ENCODE measurements around the gene SLC25A52.
"Not testable (repeated sequence)": the region's sequence is repeated elsewhere in the genome, so short reads cannot be mapped to it uniquely, and the experiment has no call there.

The SLC25A52 gene

GRCh38 chr18:31739651-31740050 is 21.0 kb downstream of the SLC25A52 start:
- no peak for DNase-seq

GRCh38 chr18:31738460-31739407 is 21.9 kb downstream of the SLC25A52 start:
- DNase-seq = no peak

GRCh38 chr18:31736630-31737029 is 24.1 kb downstream of the SLC25A52 start:
- no peak for DNase-seq

GRCh38 chr18:31731628-31732027 is 29.1 kb downstream of the SLC25A52 start:
- DNase-seq = no peak

GRCh38 chr18:31729196-31729595 is 31.5 kb downstream of the SLC25A52 start:
- not testable (repeated sequence) for DNase-seq

GRCh38 chr18:31723990-31724711 is 36.5 kb downstream of the SLC25A52 start:
- DNase-seq = peak; percentile 24

- DNase-seq = no peak
These were observed 37.1 kb downstream of the SLC25A52 start for GRCh38 chr18:31723639-31723989.

- peak; percentile 89 for DNase-seq
These were observed 38.2 kb downstream of the SLC25A52 start for GRCh38 chr18:31722369-31722957.

GRCh38 chr18:31721601-31722000 is 39.1 kb downstream of the SLC25A52 start:
- DNase-seq = no peak

GRCh38 chr18:31720867-31721266 is 39.8 kb downstream of the SLC25A52 start:
- DNase-seq = no peak

GRCh38 chr18:31719363-31720006 is 41.2 kb downstream of the SLC25A52 start:
- peak; percentile 14 for DNase-seq

GRCh38 chr18:31718386-31718785 is 42.3 kb downstream of the SLC25A52 start:
- DNase-seq = no peak

- no peak for DNase-seq
These were observed 44.3 kb downstream of the SLC25A52 start for GRCh38 chr18:31716362-31716761.

GRCh38 chr18:31711365-31712172 is 49.1 kb downstream of the SLC25A52 start:
- DNase-seq = no peak

GRCh38 chr18:31710826-31711225 is 49.9 kb downstream of the SLC25A52 start:
- no peak for DNase-seq
